Fibroblast of pulmonary artery (primary cell): ENCODE results near the gene SF3B3.
A peak's percentile ranks its signal among the peaks of the same experiment; 100 is the strongest.

Experiments used
- DNase-seq: peaks from one replicate; pipeline ENCODE4 v3.0.0-alpha.2; 2010; ENCODE audit warnings: low read depth
- H3K4me3 ChIP-seq: replicated peaks from 2 replicates; pipeline ENCODE4 v1.5.1; 2011; ENCODE audit warnings: low read depth, mild to moderate bottlenecking, control low read depth, low read length, moderate library complexity
- TF ChIP-seq, protein P1 (sequence below): IDR thresholded peaks from 2 replicates; pipeline ENCODE4 v1.5.1; 2011; ENCODE audit warnings: mild to moderate bottlenecking, control low read depth, low read length, inconsistent platforms; ENCODE audit errors: missing control alignments

The SF3B3 gene

DNA sequence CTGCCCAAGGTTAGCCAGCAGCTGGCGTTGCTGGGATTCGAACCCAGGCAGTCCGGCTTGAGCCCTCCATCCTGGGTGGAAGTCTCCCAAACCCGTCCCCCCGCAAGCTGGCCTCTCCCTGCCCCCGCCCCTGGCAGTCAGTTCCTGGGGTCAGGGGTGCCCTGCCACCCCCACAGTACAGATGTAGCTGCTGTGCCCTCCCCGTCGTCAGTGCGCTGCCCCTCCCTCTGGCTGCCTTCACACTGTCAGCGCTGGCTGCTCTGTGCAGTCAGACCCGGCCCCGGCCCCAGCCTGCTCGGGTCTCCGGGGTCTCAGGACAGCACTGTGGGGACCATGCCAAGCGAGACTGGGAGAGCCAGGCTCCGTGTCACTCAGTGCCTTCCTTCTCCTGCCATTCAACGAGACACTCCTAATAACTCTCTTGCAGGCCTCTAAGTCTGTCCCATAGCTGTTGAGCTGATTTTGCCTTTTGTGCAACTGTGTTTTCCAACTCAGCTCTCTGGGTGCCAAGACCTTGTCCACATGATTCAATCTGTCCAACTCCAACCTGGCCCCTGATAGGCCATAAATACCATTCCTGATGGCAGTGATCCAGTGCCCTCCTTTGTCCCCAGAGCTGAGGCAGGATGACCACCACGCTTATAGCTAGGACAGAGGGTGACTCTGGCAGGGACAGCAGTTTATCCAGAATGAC is 67.3 kb downstream of the SF3B3 start:
- TF ChIP-seq, protein P1, sequence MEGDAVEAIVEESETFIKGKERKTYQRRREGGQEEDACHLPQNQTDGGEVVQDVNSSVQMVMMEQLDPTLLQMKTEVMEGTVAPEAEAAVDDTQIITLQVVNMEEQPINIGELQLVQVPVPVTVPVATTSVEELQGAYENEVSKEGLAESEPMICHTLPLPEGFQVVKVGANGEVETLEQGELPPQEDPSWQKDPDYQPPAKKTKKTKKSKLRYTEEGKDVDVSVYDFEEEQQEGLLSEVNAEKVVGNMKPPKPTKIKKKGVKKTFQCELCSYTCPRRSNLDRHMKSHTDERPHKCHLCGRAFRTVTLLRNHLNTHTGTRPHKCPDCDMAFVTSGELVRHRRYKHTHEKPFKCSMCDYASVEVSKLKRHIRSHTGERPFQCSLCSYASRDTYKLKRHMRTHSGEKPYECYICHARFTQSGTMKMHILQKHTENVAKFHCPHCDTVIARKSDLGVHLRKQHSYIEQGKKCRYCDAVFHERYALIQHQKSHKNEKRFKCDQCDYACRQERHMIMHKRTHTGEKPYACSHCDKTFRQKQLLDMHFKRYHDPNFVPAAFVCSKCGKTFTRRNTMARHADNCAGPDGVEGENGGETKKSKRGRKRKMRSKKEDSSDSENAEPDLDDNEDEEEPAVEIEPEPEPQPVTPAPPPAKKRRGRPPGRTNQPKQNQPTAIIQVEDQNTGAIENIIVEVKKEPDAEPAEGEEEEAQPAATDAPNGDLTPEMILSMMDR = no peak
- peak overlapping the region; percentile 38 for H3K4me3 ChIP-seq
- peak; percentile 45 for DNase-seq

DNA sequence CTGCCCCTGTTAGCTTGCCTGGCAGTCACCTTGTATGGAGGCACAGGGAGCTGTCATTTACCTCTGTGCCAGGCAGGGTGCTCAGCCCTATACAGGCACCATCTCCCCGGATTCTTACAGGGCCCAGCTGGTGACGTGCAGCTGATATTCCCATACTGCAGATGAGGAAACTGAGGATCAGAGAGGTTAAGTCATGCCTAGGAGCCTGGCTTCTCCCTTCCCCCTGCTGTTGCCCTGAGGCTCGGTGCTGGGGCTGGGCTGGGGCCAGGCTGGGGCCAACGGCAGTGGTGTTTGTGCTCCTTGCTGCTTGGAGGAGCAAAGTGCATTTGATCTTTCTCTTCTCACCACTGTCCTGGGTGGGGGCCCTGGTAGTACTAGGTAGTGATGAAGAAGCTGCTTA is 68.0 kb downstream of the SF3B3 start:
- TF ChIP-seq, protein P1 = no peak
- H3K4me3 ChIP-seq = no peak overlapping the region
- no peak for DNase-seq

DNA sequence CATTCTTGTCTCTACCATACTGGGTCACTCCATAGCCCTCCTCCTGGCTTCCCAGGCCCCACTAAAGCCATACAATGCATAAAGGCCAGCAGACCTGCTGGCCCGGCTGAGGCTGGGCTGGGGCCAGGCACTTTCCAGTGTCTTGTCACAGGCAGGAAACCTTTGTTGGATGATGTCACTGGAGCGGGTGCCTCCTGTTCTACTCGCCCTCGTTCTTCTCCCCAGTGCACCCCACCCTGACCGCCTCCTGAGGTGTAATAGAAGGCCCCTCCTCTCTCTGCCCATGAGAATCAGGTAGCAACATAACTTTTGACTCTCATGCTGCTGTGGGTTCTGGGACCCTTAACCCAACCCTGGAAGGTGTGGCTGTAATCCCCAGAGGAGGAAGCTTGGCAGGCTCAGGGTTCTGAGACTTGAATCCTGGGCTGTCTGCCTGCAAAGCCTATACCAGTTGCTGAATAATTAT is 68.5 kb downstream of the SF3B3 start:
- H3K4me3 ChIP-seq = no peak overlapping the region
- DNase-seq = no peak
- TF ChIP-seq, protein P1 = no peak

DNA sequence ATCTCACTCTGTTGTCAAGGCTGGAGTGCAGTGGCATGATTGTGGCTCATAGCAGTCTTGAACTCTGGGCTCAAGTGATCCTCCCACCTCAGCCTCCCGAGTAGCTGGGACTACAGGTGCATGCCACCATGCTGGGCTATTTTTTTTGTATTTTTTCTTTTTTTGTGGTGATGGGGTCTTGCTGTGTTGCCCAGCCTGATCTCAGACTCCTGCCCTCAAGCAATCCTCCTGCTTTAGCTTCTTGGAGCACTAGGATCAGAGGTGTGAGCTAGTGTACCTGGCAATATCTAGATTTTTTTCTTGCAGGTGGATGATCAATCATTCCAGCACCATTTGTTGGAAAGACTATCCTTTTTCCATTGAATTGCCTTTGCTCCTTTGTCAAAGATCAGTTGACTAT is 69.9 kb downstream of the SF3B3 start:
- no peak overlapping the region for H3K4me3 ChIP-seq
- DNase-seq = no peak
- TF ChIP-seq, protein P1 = no peak

DNA sequence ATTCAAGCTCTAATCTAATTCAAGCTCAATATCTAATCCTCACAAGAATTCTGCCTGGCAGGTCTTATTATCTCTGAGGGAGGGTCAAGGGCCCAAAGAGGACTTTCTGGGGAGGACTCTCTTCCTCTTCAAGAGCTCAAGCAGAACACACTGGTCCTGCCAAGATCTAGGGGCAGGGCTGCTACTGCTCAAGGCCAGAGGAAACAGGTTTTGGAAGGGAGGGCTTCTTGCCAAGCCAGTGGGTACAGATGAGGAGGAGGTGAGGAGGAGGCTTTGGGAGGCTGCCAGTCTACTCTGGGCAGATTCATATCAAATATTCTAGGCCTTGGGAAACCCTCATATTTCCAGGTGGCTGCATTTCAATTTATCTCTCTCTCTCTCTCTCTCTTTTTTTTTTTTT is 71.0 kb downstream of the SF3B3 start:
- DNase-seq = peak; percentile 42
- TF ChIP-seq, protein P1 = no peak

DNA sequence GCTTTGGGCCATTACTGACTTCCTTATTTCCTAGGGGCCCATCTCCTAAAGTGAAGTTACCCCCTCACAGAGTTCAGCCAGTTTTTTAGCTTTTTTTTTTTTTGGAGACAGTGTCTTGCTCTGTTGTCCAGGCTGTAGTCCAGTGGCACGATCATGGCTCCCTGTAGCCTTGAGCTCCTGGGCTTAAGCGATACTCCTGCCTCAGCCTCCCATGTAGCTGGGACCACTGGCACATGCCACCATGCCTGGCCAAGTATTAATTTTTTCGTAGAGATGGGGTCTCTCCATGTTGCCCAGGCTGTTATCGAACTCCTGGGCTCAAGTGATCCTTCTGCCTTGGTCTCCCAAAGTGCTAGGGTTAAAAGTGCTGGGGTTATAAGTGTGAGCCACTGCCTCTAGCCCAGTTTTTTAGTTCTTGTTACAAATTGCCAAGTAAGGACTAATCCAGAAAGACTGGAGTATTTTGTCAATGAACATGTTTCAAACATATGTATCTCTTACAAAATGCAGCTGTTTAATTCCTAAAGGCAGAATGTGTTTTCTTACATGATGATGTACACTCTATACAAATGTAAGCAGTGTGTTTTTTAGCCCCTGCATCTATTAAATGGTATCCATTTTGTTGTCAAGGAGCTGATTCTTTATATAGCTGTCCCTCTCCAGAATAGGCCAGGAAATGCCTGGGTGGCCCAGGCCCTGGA is 73.7 kb downstream of the SF3B3 start:
- no peak for DNase-seq
- TF ChIP-seq, protein P1 = no peak

More for the DNA sequence above, 71.0 kb downstream of the SF3B3 start:
- no peak overlapping the region for H3K4me3 ChIP-seq

More for the DNA sequence above, 73.7 kb downstream of the SF3B3 start:
- no peak overlapping the region for H3K4me3 ChIP-seq
